Skeletal muscle satellite cell (primary cell): Measurements from ENCODE around the gene IMMP2L.

Experiments
- H3K27me3 ChIP-seq: 2 replicates; pipeline ENCODE4 v1.7.0; 2013; ENCODE audit warnings: low read length; ENCODE audit not compliant: control insufficient read depth, insufficient read depth
- H3K36me3 ChIP-seq: 2 replicates; pipeline ENCODE4 v1.7.0; 2013; ENCODE audit warnings: mild to moderate bottlenecking, control low read depth, low read length; ENCODE audit not compliant: insufficient read depth
- H3K4me1 ChIP-seq: 2 replicates; pipeline ENCODE4 v1.7.0; 2013; ENCODE audit warnings: low read length; ENCODE audit not compliant: control insufficient read depth, insufficient read depth
- H3K4me2 ChIP-seq: 2 replicates; pipeline ENCODE4 v1.7.0; 2013; ENCODE audit warnings: mild to moderate bottlenecking, low read length
- H3K4me3 ChIP-seq: 2 replicates; pipeline ENCODE4 v1.7.0; 2013; ENCODE audit warnings: low read length
- H3K9ac ChIP-seq: 2 replicates; pipeline ENCODE4 v1.7.0; 2013; ENCODE audit warnings: mild to moderate bottlenecking, low read depth, low read length, moderate library complexity
- H3K9me3 ChIP-seq: replicated peaks from 2 replicates; pipeline ENCODE4 v1.7.0; 2013; ENCODE audit warnings: mild to moderate bottlenecking, control low read depth, low read length

IMMP2L gene

DNA sequence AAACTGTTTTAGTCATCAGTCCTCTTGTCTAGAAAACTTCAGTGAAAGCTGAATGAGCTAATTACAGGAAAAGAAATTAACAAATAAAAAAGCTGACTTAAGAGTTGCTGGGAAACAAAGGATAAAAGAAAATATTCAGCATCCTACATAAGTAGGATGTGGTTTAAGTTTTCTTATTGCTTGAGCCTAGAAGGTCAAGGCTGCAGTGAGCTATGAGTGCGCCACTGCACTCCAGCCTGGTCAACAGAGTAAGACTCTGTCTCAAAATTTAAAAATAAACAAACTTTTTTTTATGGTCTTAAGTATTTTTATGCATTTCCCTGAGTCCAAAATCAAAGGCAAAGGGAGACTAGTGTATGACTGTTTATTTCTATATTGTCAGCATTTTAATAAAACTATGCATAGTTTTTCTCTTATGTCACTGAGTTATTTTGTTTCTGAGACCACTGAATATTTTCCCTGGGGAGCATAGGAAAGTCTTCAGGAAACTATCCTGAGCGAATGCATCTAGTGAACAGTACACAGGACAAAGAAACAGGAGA, 511.3 kb downstream of the IMMP2L start:
- Histone ChIP-seq H3K9me3 (no peaks in the 10 kb centered on the region), H3K4me1 (no peaks in the 10 kb centered on the region), H3K36me3 (no peaks in the 10 kb centered on the region), H3K4me2 (no peak overlapping the region), H3K4me3 (no peak overlapping the region), H3K27me3 (no peaks in the 10 kb centered on the region), H3K9ac (no peak overlapping the region)

- no peaks in the 10 kb centered on the region for H3K4me1 ChIP-seq
- H3K36me3 ChIP-seq = no peaks in the 10 kb centered on the region
- no peak overlapping the region for H3K4me2 ChIP-seq
- no peak overlapping the region for H3K9ac ChIP-seq
- H3K4me3 ChIP-seq = no peak overlapping the region
- no peaks in the 10 kb centered on the region for H3K9me3 ChIP-seq
- H3K27me3 ChIP-seq = no peaks in the 10 kb centered on the region
Measured at GRCh38 chr7:111049971-111050680, 512.2 kb downstream of the IMMP2L start.

DNA sequence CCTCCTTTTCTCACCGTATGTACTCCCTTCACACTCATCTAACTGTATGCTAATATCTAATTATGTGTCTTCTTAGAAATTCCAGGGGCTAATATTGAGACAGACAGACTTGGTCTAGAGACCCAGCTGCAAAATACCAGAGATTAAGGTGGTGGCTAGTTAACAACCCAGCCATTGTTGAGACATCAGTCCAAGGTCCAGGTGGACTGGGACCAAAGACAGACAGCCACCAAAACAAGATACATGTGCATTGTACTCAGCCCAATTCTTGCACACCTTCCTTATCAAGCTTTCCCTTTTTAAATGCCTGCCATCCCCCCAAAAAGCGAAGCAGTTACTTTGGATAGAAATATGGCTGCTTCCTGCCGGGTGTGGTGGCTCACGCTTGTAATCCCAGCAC, 514.7 kb downstream of the IMMP2L start:
- Histone ChIP-seq H3K27me3 (no peaks in the 10 kb centered on the region), H3K36me3 (no peaks in the 10 kb centered on the region), H3K4me1 (no peaks in the 10 kb centered on the region), H3K9me3 (no peaks in the 10 kb centered on the region), H3K4me2 (no peak overlapping the region), H3K4me3 (no peak overlapping the region), H3K9ac (no peak overlapping the region)

GRCh38 chr7:111045449-111045848, 516.8 kb downstream of the IMMP2L start:
- no peak overlapping the region for H3K4me3 ChIP-seq
- H3K9ac ChIP-seq = no peak overlapping the region
- H3K4me1 ChIP-seq = no peaks in the 10 kb centered on the region
- H3K9me3 ChIP-seq = no peaks in the 10 kb centered on the region
- H3K36me3 ChIP-seq = no peaks in the 10 kb centered on the region
- no peak overlapping the region for H3K4me2 ChIP-seq
- no peaks in the 10 kb centered on the region for H3K27me3 ChIP-seq

DNA sequence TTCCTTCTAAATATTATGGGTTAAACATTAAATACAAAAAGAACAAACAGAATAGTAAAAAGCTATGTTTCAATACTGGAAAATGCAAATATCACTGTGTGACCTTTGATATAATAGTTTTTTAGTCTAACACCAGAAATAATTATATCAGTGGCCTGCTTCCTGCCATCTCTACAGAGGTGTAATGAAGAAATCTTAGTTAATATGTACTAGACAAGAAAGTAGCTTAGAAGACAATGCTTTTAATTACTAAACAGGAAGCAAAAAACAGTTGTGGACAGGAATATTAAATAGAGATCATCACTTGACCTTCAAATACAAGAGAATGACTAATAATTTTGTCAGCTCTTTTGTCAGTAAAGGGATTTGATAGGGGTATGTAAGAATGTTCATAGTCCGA, 518.7 kb downstream of the IMMP2L start:
- no peaks in the 10 kb centered on the region for H3K9me3 ChIP-seq

DNA sequence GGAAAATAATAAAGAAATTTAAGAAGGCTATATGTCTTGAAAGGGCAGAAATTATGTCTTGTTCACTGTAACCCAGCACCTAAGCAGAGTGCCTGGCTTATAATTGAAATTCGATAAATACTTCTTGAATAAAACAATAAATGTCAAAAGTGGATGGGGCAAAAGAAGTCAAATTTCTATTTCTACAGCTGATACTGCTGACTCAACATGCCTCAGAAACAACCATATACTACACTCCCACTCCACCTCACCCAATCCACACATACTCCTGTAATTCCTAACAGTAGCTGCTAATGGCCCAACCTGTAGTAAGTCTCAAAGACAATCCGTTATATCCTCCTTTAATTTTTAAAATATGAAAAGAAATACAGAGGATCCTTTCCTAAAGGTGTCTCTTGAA, 519.5 kb downstream of the IMMP2L start:
- H3K4me1 ChIP-seq = no peaks in the 10 kb centered on the region
- no peak overlapping the region for H3K4me3 ChIP-seq
- H3K4me2 ChIP-seq = no peak overlapping the region
- no peaks in the 10 kb centered on the region for H3K9me3 ChIP-seq
- no peak overlapping the region for H3K9ac ChIP-seq
- H3K36me3 ChIP-seq = no peaks in the 10 kb centered on the region
- no peaks in the 10 kb centered on the region for H3K27me3 ChIP-seq

More for the DNA sequence above, 518.7 kb downstream of the IMMP2L start:
- no peaks in the 10 kb centered on the region for H3K27me3 ChIP-seq
- H3K4me2 ChIP-seq = no peak overlapping the region
- no peak overlapping the region for H3K4me3 ChIP-seq
- no peaks in the 10 kb centered on the region for H3K4me1 ChIP-seq
- H3K36me3 ChIP-seq = no peaks in the 10 kb centered on the region
- H3K9ac ChIP-seq = no peak overlapping the region

- Histone ChIP-seq H3K4me3 (no peak overlapping the region), H3K9me3 (no peaks in the 10 kb centered on the region), H3K27me3 (no peaks in the 10 kb centered on the region), H3K9ac (no peak overlapping the region), H3K36me3 (no peaks in the 10 kb centered on the region), H3K4me2 (no peak overlapping the region), H3K4me1 (no peaks in the 10 kb centered on the region)
Measured at GRCh38 chr7:111041577-111041976, 520.7 kb downstream of the IMMP2L start.

DNA sequence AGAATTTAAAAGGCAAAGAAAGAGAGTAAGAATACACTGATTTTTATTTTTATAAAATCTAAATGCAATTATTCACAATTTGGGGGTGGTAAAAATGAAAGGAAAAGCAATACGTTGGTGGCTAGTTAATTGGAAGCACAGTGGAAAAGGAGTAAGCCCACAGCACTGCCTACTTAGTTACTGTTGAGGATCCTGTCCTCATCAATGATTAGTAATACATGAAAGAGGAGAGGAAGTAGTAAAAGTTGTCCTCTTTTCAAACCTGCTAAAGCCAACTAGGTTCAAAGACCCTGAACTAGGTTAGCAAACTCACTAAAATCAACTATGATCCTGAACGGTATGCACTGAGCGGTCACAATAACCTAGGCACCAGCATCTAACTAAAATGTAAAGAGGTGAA, 524.1 kb downstream of the IMMP2L start:
- no peak overlapping the region for H3K4me2 ChIP-seq
- no peak overlapping the region for H3K4me3 ChIP-seq
- H3K36me3 ChIP-seq = no peaks in the 10 kb centered on the region
- no peak overlapping the region for H3K9ac ChIP-seq
- H3K9me3 ChIP-seq = no peaks in the 10 kb centered on the region
- no peaks in the 10 kb centered on the region for H3K4me1 ChIP-seq
- H3K27me3 ChIP-seq = no peaks in the 10 kb centered on the region

GRCh38 chr7:111031916-111032315, 530.4 kb downstream of the IMMP2L start:
- Histone ChIP-seq H3K9me3 (no peaks in the 10 kb centered on the region), H3K4me2 (no peak overlapping the region), H3K4me3 (no peak overlapping the region), H3K9ac (no peak overlapping the region), H3K4me1 (peaks cover 19% of the 10 kb centered on the region), H3K36me3 (no peaks in the 10 kb centered on the region), H3K27me3 (no peaks in the 10 kb centered on the region)

DNA sequence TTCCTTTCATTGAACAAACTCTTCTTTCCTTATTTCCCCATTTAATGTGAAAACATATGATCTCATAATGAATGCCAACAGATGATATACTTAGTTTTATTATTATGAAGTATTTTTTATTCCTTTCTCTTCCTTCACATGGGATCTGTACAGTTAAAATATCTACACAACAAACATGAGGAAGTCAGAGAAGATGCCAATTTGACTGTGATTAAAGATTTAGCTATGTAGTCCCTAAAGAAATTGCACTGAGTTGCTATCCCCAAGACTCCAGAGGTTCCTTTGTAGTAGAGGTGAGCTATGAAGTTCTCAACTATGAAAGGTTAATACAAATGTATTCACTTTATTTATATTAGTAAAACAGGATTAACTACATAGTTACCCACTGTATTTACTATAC, 532.0 kb downstream of the IMMP2L start:
- Histone ChIP-seq H3K36me3 (no peaks in the 10 kb centered on the region), H3K27me3 (no peaks in the 10 kb centered on the region), H3K4me2 (peak overlapping the region; percentile 30), H3K9me3 (no peaks in the 10 kb centered on the region), H3K9ac (no peak overlapping the region), H3K4me3 (no peak overlapping the region), H3K4me1 (peaks cover 19% of the 10 kb centered on the region)

GRCh38 chr7:111029574-111030251, 532.6 kb downstream of the IMMP2L start:
- H3K4me1 ChIP-seq = peaks cover 19% of the 10 kb centered on the region
- H3K27me3 ChIP-seq = no peaks in the 10 kb centered on the region
- no peaks in the 10 kb centered on the region for H3K9me3 ChIP-seq
- H3K4me3 ChIP-seq = no peak overlapping the region
- H3K36me3 ChIP-seq = no peaks in the 10 kb centered on the region
- peak overlapping the region; percentile 30 for H3K4me2 ChIP-seq
- no peak overlapping the region for H3K9ac ChIP-seq

DNA sequence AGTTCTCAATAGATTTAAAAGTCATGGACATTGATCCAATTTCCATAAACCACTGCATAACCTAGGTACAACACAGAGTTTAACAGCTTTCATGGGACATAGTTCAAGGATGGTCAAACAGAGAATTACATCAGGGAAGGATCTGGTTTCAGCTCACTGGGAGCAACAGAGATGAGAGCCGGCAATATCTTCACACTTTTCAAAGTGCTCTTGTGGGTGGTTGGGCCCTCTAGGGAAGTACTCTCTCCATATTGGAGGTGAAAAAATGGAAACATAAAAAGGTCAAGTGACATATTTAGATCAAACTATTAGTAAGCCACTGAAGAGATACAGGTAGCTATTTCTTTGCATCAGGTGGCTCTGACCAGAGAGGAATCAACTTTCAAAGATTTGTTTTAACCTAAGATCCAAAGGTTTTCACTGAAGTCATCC, 533.1 kb downstream of the IMMP2L start:
- Histone ChIP-seq H3K27me3 (no peaks in the 10 kb centered on the region), H3K4me2 (peak overlapping the region; percentile 16), H3K9ac (no peak overlapping the region), H3K9me3 (no peaks in the 10 kb centered on the region), H3K4me3 (no peak overlapping the region), H3K36me3 (no peaks in the 10 kb centered on the region), H3K4me1 (peaks cover 19% of the 10 kb centered on the region)
